ENCODE results near the gene CPED1.
"Not testable (repeated sequence)": the region's sequence is repeated elsewhere in the genome, so short reads cannot be mapped to it uniquely, and the experiment has no call there.

Gene CPED1

GRCh38 chr7:120997882-120998474, 9.5 kb downstream of the CPED1 start:
- no peak for DNase-seq

GRCh38 chr7:120998520-120998919, 10.0 kb downstream of the CPED1 start:
- DNase-seq: no peak

DNA sequence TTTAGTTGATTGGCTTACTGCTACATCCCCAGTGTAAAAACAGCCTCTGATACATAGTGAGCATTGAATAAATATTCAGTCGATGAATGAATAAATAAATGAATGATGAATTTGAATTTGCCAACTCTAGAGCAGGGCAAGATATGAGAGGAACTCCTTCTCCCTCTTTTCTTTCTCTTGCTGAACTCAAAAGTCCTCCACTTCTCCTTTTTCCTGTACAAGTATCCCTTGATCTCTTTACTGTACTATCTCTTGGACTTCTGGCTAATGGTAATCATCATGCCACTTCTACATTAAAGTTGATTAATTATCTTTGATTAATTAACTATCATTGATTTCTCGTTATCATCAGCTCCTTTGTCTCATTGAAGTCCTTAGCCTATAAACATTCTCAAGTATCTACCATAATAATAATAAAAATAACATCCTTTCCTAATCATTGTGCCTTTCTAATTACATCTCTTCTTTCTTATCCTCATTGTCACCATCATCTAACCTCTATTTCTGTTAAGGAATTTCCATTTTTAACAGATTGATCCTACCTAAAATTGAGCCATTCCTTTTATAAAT, 10.6 kb downstream of the CPED1 start:
- no peak for DNase-seq

DNA sequence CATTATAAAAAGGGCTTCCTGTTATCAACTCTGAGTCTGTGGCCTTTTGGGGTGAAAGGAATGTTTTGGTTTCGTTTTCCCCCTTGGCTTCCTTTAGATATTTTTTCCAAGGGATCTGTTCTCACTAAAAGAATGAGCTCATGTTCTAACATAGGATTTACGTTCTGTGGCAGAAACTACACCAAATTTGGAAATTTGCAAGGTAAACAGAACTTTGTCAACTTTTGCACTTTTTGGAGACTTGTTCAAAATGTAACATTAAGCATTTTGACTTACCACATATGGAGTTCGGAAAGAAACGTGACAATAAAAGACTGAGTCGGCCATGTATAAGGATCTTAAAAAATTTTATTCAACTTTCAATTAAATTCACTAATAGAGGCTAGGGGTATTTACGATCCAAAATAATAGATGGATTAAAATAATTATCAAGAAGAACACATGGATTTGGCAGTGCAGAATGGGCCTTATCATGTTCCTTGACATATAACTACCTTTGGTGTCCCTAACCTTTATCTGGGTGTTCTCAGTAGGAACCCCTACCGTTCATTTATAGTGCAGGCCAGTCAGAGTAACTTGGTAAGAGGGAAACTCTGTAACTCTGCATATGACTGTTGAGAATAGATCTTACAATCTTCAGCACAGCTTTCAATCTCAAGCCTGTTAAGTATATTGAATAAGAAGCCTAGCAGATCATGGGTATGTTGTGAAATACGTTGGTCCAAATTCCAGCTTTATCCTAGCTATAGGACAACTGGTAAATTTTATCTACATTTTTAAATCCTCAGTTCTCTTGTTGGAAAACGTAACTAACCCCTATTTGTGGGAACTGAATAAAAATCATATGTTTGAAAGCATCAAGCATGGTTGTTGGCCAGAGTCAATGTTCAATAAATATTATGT, 11.8 kb downstream of the CPED1 start:
- no peak for DNase-seq

DNA sequence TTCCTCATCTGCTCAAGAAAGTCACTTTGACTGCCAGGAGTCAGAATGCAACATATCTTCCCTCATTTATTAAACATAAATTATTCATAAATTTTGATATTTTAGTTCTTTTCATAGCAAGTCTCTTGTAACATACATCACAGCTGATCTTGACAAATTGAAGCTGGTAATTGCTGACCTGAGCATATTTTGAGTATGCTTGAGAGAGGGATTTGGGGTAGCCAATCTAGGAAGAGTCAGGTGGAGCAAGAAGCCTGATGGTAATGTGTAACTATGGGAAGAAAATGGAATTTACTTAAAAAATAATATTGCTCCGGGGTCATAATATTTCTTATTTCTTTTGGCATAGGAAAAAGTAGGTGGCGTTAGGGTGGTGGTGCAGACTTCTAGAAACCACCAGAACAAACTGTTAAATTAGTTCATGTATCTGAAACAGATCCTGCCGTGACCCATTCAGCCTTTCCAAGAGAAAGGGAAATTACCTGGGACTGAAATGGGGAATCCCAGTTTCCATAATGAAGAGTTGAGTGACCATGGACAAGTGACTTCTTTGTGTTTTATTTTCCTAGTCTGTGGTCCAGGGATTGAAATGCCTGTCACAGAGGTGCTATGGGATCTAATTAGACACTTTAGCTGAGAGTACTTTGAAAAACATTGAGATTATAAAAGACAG, 12.9 kb downstream of the CPED1 start:
- DNase-seq: no peak

- DNase-seq: no peak
Observed at GRCh38 chr7:121002048-121002756, 13.7 kb downstream of the CPED1 start.

DNA sequence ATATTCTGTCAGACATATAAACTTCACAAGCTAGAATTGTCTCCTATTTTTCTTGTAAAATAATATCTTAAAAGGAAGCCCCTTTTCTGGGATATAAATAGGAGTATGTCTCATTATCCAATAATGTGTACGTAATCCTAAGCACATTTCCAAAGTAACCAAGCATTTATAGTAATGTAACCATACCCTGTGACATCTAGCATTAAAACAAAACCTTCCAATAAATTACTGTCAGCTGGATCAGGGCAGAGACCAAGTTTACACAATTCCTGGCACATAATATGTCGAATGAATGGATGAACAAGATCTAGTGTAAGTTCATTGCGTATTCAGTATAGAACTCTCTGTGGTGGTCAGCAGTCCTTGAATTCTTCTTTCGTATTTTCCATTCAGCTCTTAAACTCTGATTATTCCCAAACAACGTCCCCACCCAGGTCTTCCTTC, 14.3 kb downstream of the CPED1 start:
- DNase-seq: no peak

- DNase-seq: peak; percentile 2
Observed at GRCh38 chr7:121003986-121004685, 15.6 kb downstream of the CPED1 start.

DNA sequence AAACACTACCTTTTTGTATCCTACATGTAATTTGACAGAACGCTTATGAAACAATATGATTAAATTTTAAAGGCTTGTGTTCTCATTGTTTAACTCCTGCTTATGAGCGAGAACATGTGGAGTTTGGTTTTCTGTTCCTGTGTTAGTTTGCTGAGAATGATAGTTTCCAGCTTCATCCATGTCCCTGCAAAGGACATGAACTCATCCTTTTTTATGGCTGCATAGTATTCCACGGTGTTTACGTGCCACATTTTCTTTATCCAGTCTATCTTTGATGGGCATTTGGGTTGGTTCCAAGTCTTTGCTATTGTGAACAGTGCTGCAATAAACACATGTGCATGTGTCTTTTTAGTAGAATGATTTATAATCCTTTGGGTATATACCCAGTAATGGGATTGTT, 16.5 kb downstream of the CPED1 start:
- not testable (repeated sequence) for DNase-seq

GRCh38 chr7:121005996-121006584, 17.6 kb downstream of the CPED1 start:
- DNase-seq: no peak

GRCh38 chr7:121006711-121007315, 18.3 kb downstream of the CPED1 start:
- no peak for DNase-seq

GRCh38 chr7:121008816-121009215, 20.3 kb downstream of the CPED1 start:
- no peak for DNase-seq

- DNase-seq: no peak
Observed at GRCh38 chr7:121011401-121011800, 22.9 kb downstream of the CPED1 start.

GRCh38 chr7:121012170-121012874, 23.8 kb downstream of the CPED1 start:
- no peak for DNase-seq

GRCh38 chr7:121012919-121013318, 24.4 kb downstream of the CPED1 start:
- no peak for DNase-seq

DNA sequence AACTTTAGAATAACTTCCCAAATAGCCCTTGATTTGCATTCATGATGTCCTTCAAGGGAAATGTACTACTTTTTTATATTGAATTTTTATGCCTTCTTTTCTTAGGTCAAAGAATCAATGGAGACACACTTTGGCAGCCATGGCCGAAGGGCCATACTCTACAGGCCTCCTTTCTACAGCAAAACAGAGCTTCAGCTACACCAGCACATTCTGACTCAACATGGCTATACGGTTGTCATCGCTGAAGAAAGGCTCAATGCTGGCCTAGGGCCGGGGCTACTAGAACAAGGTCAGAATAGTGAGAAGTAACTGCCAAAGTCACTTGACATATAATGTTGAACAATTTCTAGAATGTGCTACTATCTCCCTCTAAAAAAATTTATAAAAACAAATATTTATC, 27.0 kb downstream of the CPED1 start:
- DNase-seq: no peak

DNA sequence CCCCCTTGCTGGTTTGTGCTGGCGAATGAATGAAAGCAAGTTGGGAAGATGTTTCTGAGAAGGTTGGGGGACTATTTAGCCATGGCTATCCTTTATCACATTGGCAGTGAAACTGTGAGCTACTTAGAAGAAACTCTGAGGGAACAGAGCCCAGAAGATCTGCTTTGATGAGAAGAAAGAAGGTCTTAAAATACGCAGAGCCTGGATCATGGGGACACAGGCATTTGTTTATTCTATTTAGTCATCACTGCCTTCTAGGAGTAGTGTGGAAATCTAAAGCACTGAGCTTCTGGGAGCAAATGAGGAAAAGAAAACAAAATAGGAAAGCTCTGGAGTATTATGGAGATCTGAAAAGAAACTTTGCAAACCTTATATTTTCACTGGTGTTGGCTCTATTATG, 28.5 kb downstream of the CPED1 start:
- no peak for DNase-seq

GRCh38 chr7:121017586-121017985, 29.1 kb downstream of the CPED1 start:
- no peak for DNase-seq

- no peak for DNase-seq
Observed at GRCh38 chr7:121019018-121019417, 30.5 kb downstream of the CPED1 start.

- DNase-seq: no peak
Observed at GRCh38 chr7:121020249-121020988, 31.9 kb downstream of the CPED1 start.

Measured in NCI-H146 (cell line).